Mesendoderm (in vitro differentiated cells): Measurements from ENCODE around the gene PRR33.

Experiments
- DNase-seq: peaks from one replicate; pipeline ENCODE4 v3.0.0; 2013
- H2AK5ac ChIP-seq: 2 replicates; pipeline ENCODE4 v1.6.1; 2013; ENCODE audit warnings: low read length, inconsistent platforms
- H2BK120ac ChIP-seq: 2 replicates; pipeline ENCODE4 v1.6.1; 2013; ENCODE audit warnings: low read depth, mild to moderate bottlenecking, low read length, moderate library complexity, mixed read lengths
- H2BK15ac ChIP-seq: replicated peaks from 2 replicates; pipeline ENCODE4 v1.6.1; 2013; ENCODE audit warnings: low read depth, mild to moderate bottlenecking, moderate library complexity
- H2BK5ac ChIP-seq: 2 replicates; pipeline ENCODE4 v1.6.1; 2013; ENCODE audit warnings: low read length, inconsistent platforms
- H3K18ac ChIP-seq: 2 replicates; pipeline ENCODE4 v1.6.1; 2013; ENCODE audit warnings: mild to moderate bottlenecking, low read length, mixed read lengths
- H3K23ac ChIP-seq: one replicate; pipeline ENCODE4 v1.6.1; 2013; ENCODE audit warnings: low read length
- H3K27ac ChIP-seq: 2 replicates; pipeline ENCODE4 v1.5.1; 2013; ENCODE audit warnings: low read depth, mild to moderate bottlenecking, inconsistent platforms, low read length, moderate library complexity
- H3K27me3 ChIP-seq: 2 replicates; pipeline ENCODE4 v1.6.1; 2013; ENCODE audit warnings: low read length, control low read depth, mild to moderate bottlenecking, inconsistent platforms; ENCODE audit not compliant: insufficient read depth, poor library complexity
- H3K36me3 ChIP-seq: 2 replicates; pipeline ENCODE4 v1.6.1; 2013; ENCODE audit warnings: low read length, inconsistent platforms; ENCODE audit not compliant: control insufficient read depth, insufficient read depth
- H3K4ac ChIP-seq: one replicate; pipeline ENCODE4 v1.6.1; 2013; ENCODE audit warnings: low read depth, mild to moderate bottlenecking, low read length, moderate library complexity
- H3K4me1 ChIP-seq: 2 replicates; pipeline ENCODE4 v1.6.1; 2013; ENCODE audit warnings: low read depth, low read length, inconsistent platforms; ENCODE audit not compliant: control insufficient read depth
- H3K4me2 ChIP-seq: 2 replicates; pipeline ENCODE4 v1.6.1; 2013; ENCODE audit warnings: low read length
- H3K4me3 ChIP-seq: 2 replicates; pipeline ENCODE4 v1.5.1; 2013; ENCODE audit warnings: mild to moderate bottlenecking, low read length
- H3K56ac ChIP-seq: one replicate; pipeline ENCODE4 v1.6.1; 2013; ENCODE audit warnings: low read length
- H3K79me1 ChIP-seq: 2 replicates; pipeline ENCODE4 v1.6.1; 2013; ENCODE audit warnings: low read length, inconsistent platforms
- H3K79me2 ChIP-seq: 2 replicates; pipeline ENCODE4 v1.6.1; 2013; ENCODE audit warnings: mild to moderate bottlenecking, low read length; ENCODE audit not compliant: control insufficient read depth, insufficient read depth
- H3K9ac ChIP-seq: 2 replicates; pipeline ENCODE4 v1.6.1; 2013; ENCODE audit warnings: low read length, inconsistent platforms
- H4K5ac ChIP-seq: one replicate; pipeline ENCODE4 v1.6.1; 2013; ENCODE audit warnings: low read length
- H4K8ac ChIP-seq: one replicate; pipeline ENCODE4 v1.6.1; 2013; ENCODE audit warnings: low read depth, mild to moderate bottlenecking, control low read depth, low read length, moderate library complexity
- WGBS: extraction: QIAGEN DNeasy Blood & Tissue Kit; methylation state at CpG from one replicate; pipeline ENCODE4 v1.1.7; 2013; ENCODE audit warnings: low lambda C conversion rate, missing lambda C conversion rate; ENCODE audit not compliant: insufficient coverage; ENCODE audit errors: extremely low coverage; 5-methylcytosine and 5-hydroxymethylcytosine counted together

PRR33 gene

GRCh38 chr11:1852271-1852876 is 39.3 kb downstream of the PRR33 start:
- H3K4me2 ChIP-seq = no peak overlapping the region
- H4K5ac ChIP-seq = no peak overlapping the region
- H3K79me1 ChIP-seq = no peaks in the 10 kb centered on the region
- no peak overlapping the region for H3K23ac ChIP-seq
- DNase-seq = no peak
- H3K56ac ChIP-seq = no peak overlapping the region
- H2BK15ac ChIP-seq = no peak overlapping the region
- no peaks in the 10 kb centered on the region for H3K79me2 ChIP-seq
- H3K27me3 ChIP-seq = no peaks in the 10 kb centered on the region
- no CpG with 5 or more reads among the region's 25 CpGs for WGBS
- H3K18ac ChIP-seq = no peak overlapping the region
- no peak overlapping the region for H3K9ac ChIP-seq
- H3K4me1 ChIP-seq = no peaks in the 10 kb centered on the region
- H4K8ac ChIP-seq = no peak overlapping the region
- no peaks in the 10 kb centered on the region for H3K36me3 ChIP-seq
- no peak overlapping the region for H3K4ac ChIP-seq
- H3K27ac ChIP-seq = no peak overlapping the region
- no peak overlapping the region for H2BK120ac ChIP-seq
- H2BK5ac ChIP-seq = no peak overlapping the region
- no peak overlapping the region for H2AK5ac ChIP-seq
- H3K4me3 ChIP-seq = no peak overlapping the region

DNA sequence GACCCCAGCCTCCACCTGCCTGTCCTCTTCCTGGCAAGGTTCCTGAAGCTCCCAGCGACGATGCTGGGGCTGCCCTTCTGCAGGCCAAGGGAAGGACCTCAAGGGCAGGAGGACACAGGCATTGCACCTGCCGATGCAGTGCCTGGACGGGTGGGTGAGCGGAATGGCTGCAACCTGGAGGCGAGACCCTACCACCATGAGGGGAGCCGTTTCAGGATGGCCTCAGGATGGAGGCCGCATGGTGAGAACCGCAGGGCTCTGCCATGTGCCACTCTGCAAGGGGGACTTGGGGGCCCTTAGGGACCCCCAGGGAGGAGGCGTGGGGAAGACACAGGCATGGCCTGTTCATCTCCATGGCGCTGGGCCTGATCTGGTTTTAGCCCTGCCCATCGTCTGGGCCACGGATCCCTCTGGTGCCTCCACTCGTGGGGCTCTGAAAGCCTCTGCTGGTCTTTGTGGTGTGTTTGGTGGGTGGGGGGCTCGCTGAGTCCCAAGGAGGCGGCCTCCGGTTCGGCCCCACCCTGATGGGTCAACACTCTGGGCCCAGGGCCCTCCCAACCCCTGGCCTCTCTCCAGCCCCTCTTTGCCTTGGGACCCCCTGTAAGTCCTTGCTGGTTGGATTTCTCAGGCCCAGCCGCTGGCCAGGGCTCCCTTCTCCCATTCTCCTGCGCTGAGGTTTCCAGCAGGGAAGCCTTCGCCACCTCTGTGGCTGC is 40.1 kb downstream of the PRR33 start:
- no peak for DNase-seq
- no peak overlapping the region for H4K5ac ChIP-seq
- H3K79me2 ChIP-seq = no peaks in the 10 kb centered on the region
- H3K27ac ChIP-seq = no peak overlapping the region
- no peak overlapping the region for H2BK15ac ChIP-seq
- no peak overlapping the region for H3K18ac ChIP-seq
- H2BK5ac ChIP-seq = no peak overlapping the region
- H2AK5ac ChIP-seq = no peak overlapping the region
- H3K4me1 ChIP-seq = no peaks in the 10 kb centered on the region
- no peak overlapping the region for H2BK120ac ChIP-seq
- H3K4me3 ChIP-seq = no peak overlapping the region
- H4K8ac ChIP-seq = no peak overlapping the region
- no CpG with 5 or more reads among the region's 21 CpGs for WGBS
- H3K79me1 ChIP-seq = no peaks in the 10 kb centered on the region
- H3K9ac ChIP-seq = no peak overlapping the region
- H3K4me2 ChIP-seq = no peak overlapping the region
- H3K23ac ChIP-seq = no peak overlapping the region
- no peaks in the 10 kb centered on the region for H3K36me3 ChIP-seq
- no peak overlapping the region for H3K56ac ChIP-seq
- no peak overlapping the region for H3K4ac ChIP-seq
- no peaks in the 10 kb centered on the region for H3K27me3 ChIP-seq

- no peak overlapping the region for H3K4ac ChIP-seq
- H3K4me3 ChIP-seq = no peak overlapping the region
- H3K56ac ChIP-seq = no peak overlapping the region
- H4K8ac ChIP-seq = no peak overlapping the region
- H3K4me2 ChIP-seq = no peak overlapping the region
- H3K27ac ChIP-seq = no peak overlapping the region
- no peak overlapping the region for H3K23ac ChIP-seq
- H2BK120ac ChIP-seq = no peak overlapping the region
- no peak overlapping the region for H4K5ac ChIP-seq
- no peaks in the 10 kb centered on the region for H3K36me3 ChIP-seq
- H2BK5ac ChIP-seq = no peak overlapping the region
- no CpG with 5 or more reads among the region's 19 CpGs for WGBS
- H2BK15ac ChIP-seq = no peak overlapping the region
- no peak for DNase-seq
- H3K27me3 ChIP-seq = no peaks in the 10 kb centered on the region
- no peaks in the 10 kb centered on the region for H3K4me1 ChIP-seq
- no peak overlapping the region for H3K18ac ChIP-seq
- no peak overlapping the region for H2AK5ac ChIP-seq
- no peaks in the 10 kb centered on the region for H3K79me1 ChIP-seq
- H3K9ac ChIP-seq = no peak overlapping the region
- H3K79me2 ChIP-seq = no peaks in the 10 kb centered on the region
Measured at GRCh38 chr11:1848640-1849430, 42.9 kb downstream of the PRR33 start.

DNA sequence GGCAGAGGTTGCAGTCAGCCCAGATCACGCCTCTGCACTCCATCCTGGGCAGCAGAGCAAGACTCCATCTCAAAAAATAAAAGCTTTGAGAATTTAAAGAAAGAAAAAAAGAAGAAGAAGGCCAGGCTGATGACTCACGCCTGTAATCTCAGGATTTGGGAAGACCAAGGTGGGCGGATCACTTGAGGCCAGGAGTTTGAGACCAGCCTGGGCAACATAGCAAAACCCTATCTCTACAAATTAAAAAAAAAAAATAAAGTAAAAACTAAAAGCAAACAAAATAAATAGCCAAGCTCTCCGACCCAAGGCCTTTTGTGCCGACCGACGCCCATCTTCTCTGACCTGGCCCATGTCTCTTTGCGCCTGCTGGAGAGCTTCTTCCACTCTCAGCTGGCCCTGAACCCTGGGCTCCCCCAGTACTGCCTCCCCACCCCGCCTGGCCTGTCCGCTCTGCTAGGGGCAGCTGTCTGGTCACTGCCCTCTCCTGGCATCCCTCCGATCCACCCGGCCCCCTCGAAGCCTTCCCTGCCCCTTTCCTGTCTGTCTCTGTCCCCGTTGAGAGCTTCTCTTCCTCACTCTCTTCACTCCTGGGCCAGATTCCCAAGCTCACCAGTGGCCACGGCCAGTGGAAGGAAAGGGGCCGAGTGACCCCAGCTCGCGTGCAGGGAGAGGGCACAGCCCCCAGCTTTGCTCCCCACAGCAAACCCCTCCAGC is 43.6 kb downstream of the PRR33 start:
- H2BK120ac ChIP-seq = no peak overlapping the region
- no CpG with 5 or more reads among the region's 18 CpGs for WGBS

GRCh38 chr11:1847006-1847735 is 44.5 kb downstream of the PRR33 start:
- no peaks in the 10 kb centered on the region for H3K4me1 ChIP-seq
- no peak overlapping the region for H4K8ac ChIP-seq
- H2BK15ac ChIP-seq = no peak overlapping the region
- no peaks in the 10 kb centered on the region for H3K79me2 ChIP-seq
- no peak overlapping the region for H3K23ac ChIP-seq
- no peak overlapping the region for H4K5ac ChIP-seq
- no peak overlapping the region for H3K4me3 ChIP-seq
- H3K56ac ChIP-seq = no peak overlapping the region
- H3K18ac ChIP-seq = no peak overlapping the region
- no peak overlapping the region for H2AK5ac ChIP-seq
- no peak for DNase-seq
- no peak overlapping the region for H3K27ac ChIP-seq
- H2BK5ac ChIP-seq = no peak overlapping the region
- no CpG with 5 or more reads among the region's 34 CpGs for WGBS
- H3K27me3 ChIP-seq = no peaks in the 10 kb centered on the region
- H2BK120ac ChIP-seq = no peak overlapping the region
- H3K4ac ChIP-seq = no peak overlapping the region
- H3K36me3 ChIP-seq = no peaks in the 10 kb centered on the region
- no peaks in the 10 kb centered on the region for H3K79me1 ChIP-seq
- no peak overlapping the region for H3K9ac ChIP-seq
- no peak overlapping the region for H3K4me2 ChIP-seq

More for the DNA sequence above, 43.6 kb downstream of the PRR33 start:
- Histone ChIP-seq H3K56ac (no peak overlapping the region), H3K18ac (no peak overlapping the region), H3K4me3 (no peak overlapping the region), H3K23ac (no peak overlapping the region), H3K36me3 (no peaks in the 10 kb centered on the region), H2BK15ac (no peak overlapping the region), H2AK5ac (no peak overlapping the region), H2BK5ac (no peak overlapping the region), H3K9ac (no peak overlapping the region), H3K79me2 (no peaks in the 10 kb centered on the region), H4K5ac (no peak overlapping the region), H3K27ac (no peak overlapping the region), H3K27me3 (no peaks in the 10 kb centered on the region), H3K79me1 (no peaks in the 10 kb centered on the region), H4K8ac (no peak overlapping the region), H3K4ac (no peak overlapping the region), H3K4me2 (no peak overlapping the region), H3K4me1 (no peaks in the 10 kb centered on the region)
- DNase-seq = no peak
